Thoracic aorta (tissue), 2 donors: ENCODE results near the gene RIBC1. TPM values are rescaled to one million over a fixed set of nuclear protein-coding genes. Genes with fewer than 3 reads are reported as not detected.

ENCODE experiments used
- ATAC-seq: fragments of 150-250 bp; one replicate; pipeline ENCODE4 v1.8.0; 2017; ENCODE audit warnings: low read depth; ENCODE audit not compliant: insufficient number of reproducible peaks, low FRiP score
- DNase-seq: peaks from one replicate; pipeline ENCODE4 v3.0.0-alpha.2; 2020; ENCODE audit warnings: low spot score
- H3K27ac ChIP-seq, 2 donors: fragments of 200-600 bp; sonication (generic); 1 replicate in 1 of 2; 2 replicates in 1 of 2; pipeline ENCODE4 v1.5.1; 2016; ENCODE audit warnings: mild to moderate bottlenecking in 2 of 2, moderate library complexity in 2 of 2
- H3K27me3 ChIP-seq: fragments of 200-600 bp; sonication (generic); replicated peaks from 2 replicates; pipeline ENCODE4 v1.6.0; 2016; ENCODE audit warnings: mild to moderate bottlenecking; ENCODE audit not compliant: insufficient read depth
- H3K36me3 ChIP-seq: fragments of 200-600 bp; sonication (generic); one replicate; pipeline ENCODE4 v1.5.1; 2016
- H3K4me1 ChIP-seq, 2 donors: fragments of 200-600 bp; sonication (generic); 1 replicate in 1 of 2; 2 replicates in 1 of 2; pipeline versions ENCODE4 v1.5.1 to v1.6.0; 2016; ENCODE audit warnings: low read depth in 2 of 2, mild to moderate bottlenecking in 1 of 2; ENCODE audit not compliant: control insufficient read depth in 1 of 2
- H3K4me3 ChIP-seq: fragments of 200-600 bp; sonication (generic); 2 replicates; pipeline ENCODE4 v1.5.1; 2016; ENCODE audit warnings: mild to moderate bottlenecking
- H3K9me3 ChIP-seq: fragments of 200-600 bp; sonication (generic); 2 replicates; pipeline ENCODE4 v1.5.1; 2016
- total RNA-seq, 2 donors: library from RNA; depleted of rRNA; stranded (reverse); fragments of >200 nt; gene quantifications; one replicate each; pipeline versions ENCODE4 v1.1.0 to v1.2.3, GENCODE V29; 2016
- TF ChIP-seq, protein P1 (sequence below): fragments of 200-600 bp; sonication (generic); IDR thresholded peaks from one replicate; pipeline ENCODE4 v1.5.1; 2019; ENCODE audit warnings: antibody characterized with exemption

RIBC1 gene
- total RNA-seq, 2 donors from 2014 or later, result not detected

DNA sequence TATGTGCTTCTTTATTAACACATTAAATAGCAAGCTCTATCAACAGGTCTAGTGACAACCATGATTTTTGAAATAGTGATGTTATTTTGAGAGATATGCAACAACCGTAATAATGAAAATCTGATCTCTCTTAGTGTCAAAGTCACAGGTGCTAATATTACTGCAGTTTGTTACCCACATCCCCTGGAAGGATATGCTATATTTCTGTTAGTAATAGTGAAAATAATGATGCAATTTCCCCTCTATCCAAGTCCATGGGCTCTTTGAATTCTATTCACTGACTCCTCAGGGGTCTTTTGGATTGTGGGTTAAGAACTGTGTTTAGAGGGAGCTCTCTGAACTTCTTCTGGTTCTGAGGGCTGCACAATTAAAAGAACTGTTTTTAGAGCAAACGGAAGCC, 14.5 kb downstream of the RIBC1 start:
- Histone ChIP-seq H3K4me1 (peaks cover 2 to 13% of the 10 kb centered on the region in 2 donors), H3K36me3 (no peaks in the 10 kb centered on the region), H3K27me3 (no peaks in the 10 kb centered on the region), H3K9me3 (no peaks in the 10 kb centered on the region), H3K27ac (no peak overlapping the region), H3K4me3 (no peak overlapping the region)
- DNase-seq, result no peak
- TF ChIP-seq, protein P1, sequence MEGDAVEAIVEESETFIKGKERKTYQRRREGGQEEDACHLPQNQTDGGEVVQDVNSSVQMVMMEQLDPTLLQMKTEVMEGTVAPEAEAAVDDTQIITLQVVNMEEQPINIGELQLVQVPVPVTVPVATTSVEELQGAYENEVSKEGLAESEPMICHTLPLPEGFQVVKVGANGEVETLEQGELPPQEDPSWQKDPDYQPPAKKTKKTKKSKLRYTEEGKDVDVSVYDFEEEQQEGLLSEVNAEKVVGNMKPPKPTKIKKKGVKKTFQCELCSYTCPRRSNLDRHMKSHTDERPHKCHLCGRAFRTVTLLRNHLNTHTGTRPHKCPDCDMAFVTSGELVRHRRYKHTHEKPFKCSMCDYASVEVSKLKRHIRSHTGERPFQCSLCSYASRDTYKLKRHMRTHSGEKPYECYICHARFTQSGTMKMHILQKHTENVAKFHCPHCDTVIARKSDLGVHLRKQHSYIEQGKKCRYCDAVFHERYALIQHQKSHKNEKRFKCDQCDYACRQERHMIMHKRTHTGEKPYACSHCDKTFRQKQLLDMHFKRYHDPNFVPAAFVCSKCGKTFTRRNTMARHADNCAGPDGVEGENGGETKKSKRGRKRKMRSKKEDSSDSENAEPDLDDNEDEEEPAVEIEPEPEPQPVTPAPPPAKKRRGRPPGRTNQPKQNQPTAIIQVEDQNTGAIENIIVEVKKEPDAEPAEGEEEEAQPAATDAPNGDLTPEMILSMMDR, result no peak
- no peak for ATAC-seq

DNA sequence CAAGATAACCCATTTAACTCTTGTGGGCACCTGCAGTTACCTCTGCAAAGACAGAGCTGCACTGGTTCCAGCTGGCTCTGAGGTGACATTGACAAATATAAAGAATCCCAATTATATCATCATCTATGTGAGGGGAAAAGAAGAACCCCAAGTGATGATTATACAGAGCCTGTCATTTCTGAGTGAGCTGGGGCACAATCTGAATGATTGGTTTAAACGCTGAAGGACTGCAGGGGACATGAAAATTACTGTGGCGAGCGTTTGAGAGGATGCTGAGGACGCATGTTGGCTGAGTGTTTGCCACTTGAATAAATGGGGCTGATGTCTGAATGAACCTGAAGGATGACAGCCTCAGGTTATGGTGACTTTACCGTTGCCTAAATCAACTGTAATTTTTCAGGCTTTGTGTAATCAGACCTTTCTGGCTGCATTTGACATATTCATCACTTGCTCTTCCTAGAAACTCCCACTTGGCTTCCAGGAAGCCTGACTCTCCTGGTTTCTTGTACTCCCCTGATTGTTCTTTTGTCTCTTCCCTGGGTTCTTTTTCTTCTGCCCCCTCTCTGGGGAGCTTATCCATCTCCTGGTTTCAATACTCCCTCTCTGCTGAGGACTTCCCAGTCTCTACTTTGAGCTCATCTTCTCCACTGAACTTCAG, 15.6 kb downstream of the RIBC1 start:
- H3K9me3 ChIP-seq, result no peaks in the 10 kb centered on the region
- no peak overlapping the region for H3K27ac ChIP-seq
- TF ChIP-seq, protein P1, result no peak
- DNase-seq (no peak), ATAC-seq (no peak)
- no peak overlapping the region for H3K4me3 ChIP-seq
- no peaks in the 10 kb centered on the region for H3K36me3 ChIP-seq
- no peaks in the 10 kb centered on the region for H3K27me3 ChIP-seq
- peaks cover 2 to 13% of the 10 kb centered on the region in 2 donors for H3K4me1 ChIP-seq

DNA sequence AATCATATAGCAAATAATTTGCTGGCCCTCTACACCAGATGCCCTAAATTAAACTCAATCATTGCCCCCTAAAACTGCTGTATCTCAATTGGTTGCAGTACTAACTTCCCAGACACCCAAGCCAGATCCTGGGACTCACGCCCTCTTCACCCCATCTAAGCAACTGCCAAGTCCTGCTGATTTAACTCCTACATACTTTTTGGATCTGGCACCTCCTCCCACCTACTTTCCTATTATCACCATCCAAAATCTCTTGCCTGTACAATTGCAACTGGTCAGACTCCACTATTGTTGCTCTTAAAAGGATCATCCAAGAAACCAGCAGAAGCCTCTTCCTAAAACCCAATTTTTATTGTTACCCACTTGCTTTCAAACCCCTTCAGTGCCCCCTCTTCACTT, 16.2 kb downstream of the RIBC1 start:
- no peaks in the 10 kb centered on the region for H3K36me3 ChIP-seq
- peaks cover 2 to 13% of the 10 kb centered on the region in 2 donors for H3K4me1 ChIP-seq
- H3K4me3 ChIP-seq, result no peak overlapping the region
- no peaks in the 10 kb centered on the region for H3K9me3 ChIP-seq
- no peak for DNase-seq
- ATAC-seq, result no peak
- no peak overlapping the region for H3K27ac ChIP-seq
- no peaks in the 10 kb centered on the region for H3K27me3 ChIP-seq
- TF ChIP-seq, protein P1, result no peak

DNA sequence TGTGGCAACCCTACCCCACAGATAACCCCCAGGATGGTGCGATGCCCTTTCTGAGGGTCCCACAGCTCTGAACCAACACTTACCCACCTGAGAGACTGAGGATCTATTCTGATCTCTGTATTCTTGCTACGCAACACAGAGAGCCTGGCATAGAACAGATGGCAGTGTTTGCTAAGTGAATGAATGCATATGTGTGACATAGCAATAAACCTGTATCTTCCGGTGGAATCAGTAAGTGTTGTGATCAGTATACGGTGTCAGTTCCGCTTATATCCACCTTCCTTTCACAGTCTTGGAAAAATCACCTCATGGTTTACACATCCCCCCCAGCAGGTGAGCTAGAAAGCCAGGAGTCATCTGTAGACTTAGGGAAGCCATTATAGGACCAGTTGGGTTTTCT, 17.4 kb downstream of the RIBC1 start:
- DNase-seq, result no peak
- H3K27ac ChIP-seq, result peak overlapping the region in 1 of 2 donors; percentile 66
- peak overlapping the region; percentile 70 for H3K4me3 ChIP-seq
- no peaks in the 10 kb centered on the region for H3K27me3 ChIP-seq
- H3K36me3 ChIP-seq, result no peaks in the 10 kb centered on the region
- peaks cover 2 to 9% of the 10 kb centered on the region in 2 donors for H3K4me1 ChIP-seq
- no peak for ATAC-seq
- no peaks in the 10 kb centered on the region for H3K9me3 ChIP-seq
- TF ChIP-seq, protein P1, result no peak

DNA sequence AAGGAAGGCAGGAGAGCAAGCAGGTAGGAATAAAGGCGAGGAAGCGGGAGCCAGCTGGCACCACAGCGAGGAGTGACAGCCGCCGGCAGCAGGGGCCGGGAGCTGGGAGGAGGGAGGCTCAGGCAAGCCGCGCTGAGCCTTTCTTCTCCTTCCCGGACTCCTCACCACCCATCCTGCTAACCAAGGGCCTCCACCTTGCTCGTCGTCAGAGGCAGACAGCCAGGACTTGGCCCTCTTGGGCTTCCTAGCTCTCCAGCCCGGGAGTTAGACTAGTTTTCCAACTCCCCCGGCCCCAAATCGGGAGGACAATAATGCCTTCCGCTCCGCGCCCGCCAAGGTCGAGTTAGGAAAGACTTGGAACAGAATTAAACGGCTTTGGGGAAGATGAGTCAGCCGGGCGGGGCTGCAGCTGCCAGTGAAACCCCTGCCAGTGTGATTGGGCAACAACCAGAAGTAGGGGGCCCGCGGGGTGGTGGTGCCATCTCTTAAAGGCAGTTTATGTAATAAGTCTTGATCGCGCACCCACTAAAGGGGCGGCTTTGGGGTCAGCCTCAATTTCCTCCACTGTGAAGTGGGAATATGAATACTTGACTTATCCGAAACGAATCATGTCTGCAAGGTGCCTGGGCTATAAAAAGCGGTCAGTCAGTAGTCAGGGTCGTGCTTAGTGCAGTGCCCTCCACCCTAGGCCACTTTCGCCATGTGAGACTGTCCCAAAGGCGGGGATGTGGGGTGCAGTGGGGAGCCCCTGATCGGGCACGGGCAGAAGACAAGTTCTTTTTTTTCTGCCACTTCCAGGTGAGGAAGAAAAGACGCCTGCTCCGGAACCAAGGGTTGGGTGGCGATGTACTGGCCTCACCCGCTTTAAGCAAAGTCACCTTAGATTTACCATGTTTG, 18.2 kb downstream of the RIBC1 start:
- peak; percentile 36 for ATAC-seq
- Histone ChIP-seq H3K36me3 (no peaks in the 10 kb centered on the region), H3K9me3 (no peaks in the 10 kb centered on the region), H3K27me3 (no peaks in the 10 kb centered on the region), H3K27ac (peak overlapping the region in 1 of 2 donors; percentile 66), H3K4me1 (peaks cover 2 to 9% of the 10 kb centered on the region in 2 donors), H3K4me3 (peak overlapping the region; percentile 70)
- TF ChIP-seq, protein P1, result no peak
- DNase-seq, result peak; percentile 19
